Natural killer cell (primary cell): ENCODE data around the gene DNAH7. TPM values are rescaled to one million over a fixed set of nuclear protein-coding genes. Genes with fewer than 3 reads are reported as not detected.

Experiments used
- ATAC-seq, 3 donors: fragments of 150-1000 bp in 2 of 3; fragments of 200-7000 bp in 1 of 3; cut with Tn5 transposase; 1 replicate in 1 of 3; 2 replicates in 2 of 3; pipeline ENCODE4 v1.10.0; 2021; ENCODE audit warnings: mild to moderate bottlenecking in 2 of 3, moderate library complexity in 2 of 3
- DNase-seq, 2 donors: peaks; one replicate each; pipeline versions ENCODE4 v3.0.0 to v3.0.0-alpha.2; 2013 to 2021; ENCODE audit warnings: mixed read lengths in 1 of 2
- H3K27ac ChIP-seq: one replicate; pipeline ENCODE4 v1.5.1; 2013; ENCODE audit warnings: mild to moderate bottlenecking, low read length
- H3K27me3 ChIP-seq: one replicate; pipeline ENCODE4 v1.6.1; 2013; ENCODE audit warnings: low read length; ENCODE audit not compliant: control insufficient read depth, insufficient read depth
- H3K36me3 ChIP-seq: one replicate; pipeline ENCODE4 v1.6.1; 2013; ENCODE audit warnings: low read length; ENCODE audit not compliant: control insufficient read depth, insufficient read depth
- H3K4me1 ChIP-seq: one replicate; pipeline ENCODE4 v1.6.1; 2013; ENCODE audit warnings: low read length; ENCODE audit not compliant: control insufficient read depth, insufficient read depth
- H3K4me3 ChIP-seq: one replicate; pipeline ENCODE4 v1.5.1; 2013; ENCODE audit warnings: low read length
- H3K9me3 ChIP-seq: one replicate; pipeline ENCODE4 v1.6.1; 2013; ENCODE audit warnings: low read length; ENCODE audit not compliant: control insufficient read depth, insufficient read depth
- H3K27ac Mint-ChIP-seq, 2 donors: one replicate each; pipeline ENCODE4 v1.8.0; 2022; ENCODE audit warnings: mild to moderate bottlenecking in 2 of 2, mixed read lengths in 2 of 2, moderate library complexity in 1 of 2
- H3K27me3 Mint-ChIP-seq, 2 donors: one replicate each; pipeline ENCODE4 v1.8.0; 2022; ENCODE audit warnings: low read depth in 2 of 2, mixed read lengths in 2 of 2
- H3K36me3 Mint-ChIP-seq: one replicate; pipeline ENCODE4 v1.8.0; 2022; ENCODE audit warnings: mixed read lengths
- H3K4me1 Mint-ChIP-seq, 2 donors: one replicate each; pipeline ENCODE4 v1.8.0; 2022; ENCODE audit warnings: mixed read lengths in 2 of 2
- H3K4me3 Mint-ChIP-seq: one replicate; pipeline ENCODE4 v1.8.0; 2022; ENCODE audit warnings: mild to moderate bottlenecking, moderate library complexity, mixed read lengths
- H3K9me3 Mint-ChIP-seq, 2 donors: one replicate each; pipeline ENCODE4 v1.8.0; 2022; ENCODE audit warnings: mixed read lengths in 2 of 2
- WGBS: methylation state at CpG from one replicate; pipeline ENCODE4 v1.1.7; 2013; ENCODE audit warnings: missing lambda C conversion rate; ENCODE audit not compliant: insufficient coverage; 5-methylcytosine and 5-hydroxymethylcytosine counted together
- intact Hi-C: fragments of 100-400 bp; cut with micrococcal nuclease; formaldehyde crosslinking; loops from one replicate; pipeline ENCODE4 v1.14.2; 2022
- total RNA-seq, 4 donors: library from RNA; stranded (reverse); fragments of 120-200 nt in 1 of 4; gene quantifications; one replicate each; pipeline versions ENCODE4 v1.2.3 to v1.2.4, GENCODE V29; 2013 to 2022
- TF ChIP-seq, protein P1 (sequence below): fragments of 200-600 bp; IDR thresholded peaks from one replicate; pipeline ENCODE4 v1.8.0; 2022; ENCODE audit warnings: antibody characterized with exemption

Gene DNAH7
- total RNA-seq, 3 donors from 2014 or later (not counting 1 experiment from before 2014, with no cell fraction given), result 0.07 to 0.20 TPM; not detected in 1

DNA sequence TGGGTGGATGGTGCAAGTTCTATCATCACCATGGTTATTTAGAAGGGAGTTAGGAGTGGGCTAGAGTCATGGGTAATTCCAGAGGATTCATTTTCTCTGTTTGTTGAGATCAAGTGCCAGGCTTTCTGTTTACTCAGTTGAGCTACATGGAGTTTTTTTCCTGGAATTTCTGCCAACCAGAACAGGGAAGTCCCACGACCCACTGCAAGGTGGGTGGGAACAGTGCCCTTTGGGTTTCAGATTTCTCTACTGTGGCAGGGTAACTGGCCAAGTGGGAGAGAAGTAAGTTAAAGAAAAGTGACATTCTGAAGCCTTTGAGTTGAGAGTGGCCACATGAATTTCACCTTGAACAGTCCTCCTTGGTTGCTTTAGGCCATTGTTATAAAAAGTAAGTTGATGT, 272.8 kb downstream of the DNAH7 start:
- Mint-ChIP-seq H3K36me3 (no peaks in the 10 kb centered on the region), H3K4me3 (no peak overlapping the region), H3K4me1 (no peaks in the 10 kb centered on the region), H3K27ac (no peak overlapping the region), H3K9me3 (no peaks in the 10 kb centered on the region), H3K27me3 (peaks cover 0 to 1% of the 10 kb centered on the region in 2 donors)
- Histone ChIP-seq H3K9me3 (no peaks in the 10 kb centered on the region), H3K27ac (no peak overlapping the region), H3K4me3 (no peak overlapping the region), H3K27me3 (no peaks in the 10 kb centered on the region), H3K36me3 (no peaks in the 10 kb centered on the region), H3K4me1 (no peaks in the 10 kb centered on the region)
- TF ChIP-seq, protein P1, sequence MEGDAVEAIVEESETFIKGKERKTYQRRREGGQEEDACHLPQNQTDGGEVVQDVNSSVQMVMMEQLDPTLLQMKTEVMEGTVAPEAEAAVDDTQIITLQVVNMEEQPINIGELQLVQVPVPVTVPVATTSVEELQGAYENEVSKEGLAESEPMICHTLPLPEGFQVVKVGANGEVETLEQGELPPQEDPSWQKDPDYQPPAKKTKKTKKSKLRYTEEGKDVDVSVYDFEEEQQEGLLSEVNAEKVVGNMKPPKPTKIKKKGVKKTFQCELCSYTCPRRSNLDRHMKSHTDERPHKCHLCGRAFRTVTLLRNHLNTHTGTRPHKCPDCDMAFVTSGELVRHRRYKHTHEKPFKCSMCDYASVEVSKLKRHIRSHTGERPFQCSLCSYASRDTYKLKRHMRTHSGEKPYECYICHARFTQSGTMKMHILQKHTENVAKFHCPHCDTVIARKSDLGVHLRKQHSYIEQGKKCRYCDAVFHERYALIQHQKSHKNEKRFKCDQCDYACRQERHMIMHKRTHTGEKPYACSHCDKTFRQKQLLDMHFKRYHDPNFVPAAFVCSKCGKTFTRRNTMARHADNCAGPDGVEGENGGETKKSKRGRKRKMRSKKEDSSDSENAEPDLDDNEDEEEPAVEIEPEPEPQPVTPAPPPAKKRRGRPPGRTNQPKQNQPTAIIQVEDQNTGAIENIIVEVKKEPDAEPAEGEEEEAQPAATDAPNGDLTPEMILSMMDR, result no peak
- no peak for DNase-seq
- intact Hi-C loops, result no loop called here
- ATAC-seq, result no peak
- 84% methylated on average over 1 of the region's 1 CpG for WGBS

DNA sequence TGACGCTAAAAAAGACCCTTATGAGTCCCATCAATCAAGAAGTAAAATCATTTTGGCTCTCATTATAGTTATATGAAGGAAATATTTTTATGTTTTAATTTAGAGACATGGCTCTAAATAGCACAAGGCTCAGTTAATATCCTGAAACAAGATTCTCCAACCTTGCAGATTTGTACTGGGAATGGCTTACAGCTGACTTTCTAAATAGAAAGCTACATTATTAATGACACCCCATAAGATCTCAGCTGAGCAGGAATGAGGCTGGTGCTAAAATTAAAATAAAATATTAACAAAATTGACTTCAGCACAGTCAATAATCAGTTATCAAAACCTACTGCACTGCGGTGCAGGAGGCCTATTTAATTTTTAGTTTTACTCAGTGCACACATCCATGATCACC, 274.8 kb downstream of the DNAH7 start:
- no peak for ATAC-seq
- 90% methylated on average over 1 of the region's 2 CpGs for WGBS
- Mint-ChIP-seq H3K27me3 (peaks cover 0 to 2% of the 10 kb centered on the region in 2 donors), H3K27ac (no peak overlapping the region), H3K4me3 (no peak overlapping the region), H3K9me3 (peaks cover 2 to 5% of the 10 kb centered on the region in 2 donors), H3K4me1 (no peaks in the 10 kb centered on the region), H3K36me3 (peaks cover 9% of the 10 kb centered on the region)
- TF ChIP-seq, protein P1, result no peak
- no peak overlapping the region for H3K27ac ChIP-seq
- H3K4me3 ChIP-seq, result no peak overlapping the region
- no peaks in the 10 kb centered on the region for H3K27me3 ChIP-seq
- intact Hi-C loops, result no loop called here
- no peaks in the 10 kb centered on the region for H3K4me1 ChIP-seq
- H3K36me3 ChIP-seq, result no peaks in the 10 kb centered on the region
- no peaks in the 10 kb centered on the region for H3K9me3 ChIP-seq
- no peak for DNase-seq

DNA sequence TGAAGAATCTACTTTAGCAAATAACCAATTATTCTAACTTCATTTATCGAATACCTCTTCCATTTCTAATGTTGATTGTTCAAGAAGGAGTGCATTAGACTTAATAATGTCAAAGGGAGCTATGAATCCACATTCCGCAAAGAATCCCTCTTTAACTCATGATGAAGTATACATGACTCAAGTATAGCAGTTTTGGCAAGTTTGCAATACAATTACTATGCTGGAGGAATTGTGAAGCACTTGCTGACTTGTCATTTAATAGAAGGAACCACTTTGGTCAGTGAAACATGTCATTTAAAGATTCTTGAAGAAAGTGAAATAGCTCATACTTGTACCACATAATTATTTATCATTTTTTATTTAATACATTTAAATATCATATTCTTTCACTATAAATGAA, 286.5 kb downstream of the DNAH7 start:
- intact Hi-C loops, result no loop called here
- no peaks in the 10 kb centered on the region for H3K36me3 Mint-ChIP-seq
- H3K27me3 ChIP-seq, result no peaks in the 10 kb centered on the region
- TF ChIP-seq, protein P1, result no peak
- no peak overlapping the region for H3K27ac ChIP-seq
- no CpG with 5 or more reads among the region's 2 CpGs for WGBS
- no peak overlapping the region for H3K27ac Mint-ChIP-seq
- no peak overlapping the region for H3K4me3 Mint-ChIP-seq
- no peaks in the 10 kb centered on the region for H3K9me3 Mint-ChIP-seq
- H3K4me1 Mint-ChIP-seq, result no peaks in the 10 kb centered on the region
- H3K4me1 ChIP-seq, result no peaks in the 10 kb centered on the region
- H3K4me3 ChIP-seq, result no peak overlapping the region
- peaks cover 3 to 15% of the 10 kb centered on the region in 2 donors for H3K27me3 Mint-ChIP-seq
- H3K36me3 ChIP-seq, result no peaks in the 10 kb centered on the region
- DNase-seq (no peak), ATAC-seq (no peak)
- H3K9me3 ChIP-seq, result no peaks in the 10 kb centered on the region

DNA sequence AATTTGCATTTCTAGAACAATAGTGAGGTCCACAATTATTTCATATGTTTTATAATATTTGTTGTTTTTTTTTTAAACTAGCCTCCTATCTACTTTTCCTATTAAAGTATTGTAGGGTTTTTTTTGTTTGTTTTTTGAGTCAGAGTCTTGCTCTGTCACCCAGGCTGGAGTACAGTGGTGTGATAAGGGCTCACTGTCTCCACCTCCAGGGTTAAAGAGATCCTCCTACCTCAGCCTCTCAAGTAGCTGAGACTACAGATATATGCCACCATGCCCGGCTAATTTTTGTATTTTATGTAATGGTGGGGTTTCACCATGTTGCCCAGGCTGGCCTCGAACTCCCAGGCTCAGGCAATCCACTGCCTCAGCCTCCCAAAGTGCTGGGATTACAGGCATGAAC, 289.1 kb downstream of the DNAH7 start:
- Histone ChIP-seq H3K4me1 (no peaks in the 10 kb centered on the region), H3K36me3 (no peaks in the 10 kb centered on the region), H3K27ac (no peak overlapping the region), H3K9me3 (no peaks in the 10 kb centered on the region), H3K4me3 (no peak overlapping the region), H3K27me3 (no peaks in the 10 kb centered on the region)
- WGBS, result 100% methylated on average over 1 of the region's 2 CpGs
- H3K27ac Mint-ChIP-seq, result no peak overlapping the region
- no peak for DNase-seq
- no peaks in the 10 kb centered on the region for H3K4me1 Mint-ChIP-seq
- no peak for ATAC-seq
- no peak overlapping the region for H3K4me3 Mint-ChIP-seq
- intact Hi-C loops, result no loop called here
- peaks cover 3 to 8% of the 10 kb centered on the region in 2 donors for H3K27me3 Mint-ChIP-seq
- no peaks in the 10 kb centered on the region for H3K9me3 Mint-ChIP-seq
- TF ChIP-seq, protein P1, result no peak
- no peaks in the 10 kb centered on the region for H3K36me3 Mint-ChIP-seq
